ENCODE data around the gene PRPF40B.

The PRPF40B gene

DNA sequence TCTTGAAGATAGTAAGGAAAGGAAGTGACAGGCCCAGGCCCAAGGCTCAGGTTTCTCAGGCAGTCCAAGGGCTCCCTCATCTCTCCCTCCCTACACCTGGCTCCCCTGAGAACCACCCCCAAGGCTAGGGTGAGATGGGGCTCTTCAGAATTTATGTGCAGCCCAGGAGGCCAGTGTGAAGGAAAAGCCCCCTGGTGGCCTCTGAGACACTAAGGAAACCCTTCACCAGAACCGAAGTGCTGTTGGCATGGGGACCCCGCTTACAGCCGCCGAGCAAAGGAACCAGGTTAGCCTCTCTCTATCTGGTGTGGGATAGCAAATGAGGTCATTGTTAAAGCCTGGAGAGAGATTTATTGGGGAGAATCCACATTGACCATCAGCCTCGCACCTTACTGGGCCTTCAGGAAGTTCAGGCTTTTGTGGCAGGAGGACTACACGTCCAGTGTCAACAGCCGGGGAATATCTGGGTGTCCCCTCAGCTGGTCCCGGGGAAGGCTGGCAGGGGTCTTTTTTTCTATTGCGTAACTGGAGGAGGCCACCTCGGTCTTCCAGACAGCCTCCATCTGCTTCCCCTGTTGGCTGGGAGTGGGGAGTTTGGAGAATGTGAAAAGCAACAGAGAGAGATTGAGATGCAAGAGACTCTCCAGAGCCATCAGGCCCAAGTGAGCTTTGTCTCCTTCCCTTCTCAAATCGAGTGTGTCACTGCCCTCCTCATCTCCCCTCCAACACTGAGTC, 36.0 kb upstream of the PRPF40B start:
- Histone ChIP-seq H3F3A (ENCODE audit: control insufficient read depth, insufficient read depth) (no peaks in the 10 kb centered on the region), H4K20me1 (ENCODE audit: control insufficient read depth, insufficient read depth, low read depth, low read length) (no peaks in the 10 kb centered on the region), H3K79me2 (ENCODE audit: control insufficient read depth, low read length) (no peaks in the 10 kb centered on the region; the same call in 1 of the 2 replicates), H3K4me1 (ENCODE audit: control insufficient read depth, low read length) (no peaks in the 10 kb centered on the region), H3K4me3 (ENCODE audit: low read length) (no peak overlapping the region), H3K9me2 (replicated peaks; ENCODE audit: control insufficient read depth, low read length) (no peaks in the 10 kb centered on the region), H3K27ac (ENCODE audit: low read depth, low read length) (no peak overlapping the region), H3K4me2 (ENCODE audit: low read length) (no peak overlapping the region), H3K36me3 (ENCODE audit: control insufficient read depth, low read length) (peaks cover 23% of the 10 kb centered on the region), H3K9me3 (ENCODE audit: control insufficient read depth, insufficient read depth, low read length) (no peaks in the 10 kb centered on the region), H3K27me3 (ENCODE audit: control insufficient read depth, low read length) (no peaks in the 10 kb centered on the region)
- TF ChIP-seq EZH2phosphoT487 (IDR thresholded peaks at IDR 0.05; ENCODE audit: borderline replicate concordance, low read length): no peak
- TF ChIP-seq, protein P1, sequence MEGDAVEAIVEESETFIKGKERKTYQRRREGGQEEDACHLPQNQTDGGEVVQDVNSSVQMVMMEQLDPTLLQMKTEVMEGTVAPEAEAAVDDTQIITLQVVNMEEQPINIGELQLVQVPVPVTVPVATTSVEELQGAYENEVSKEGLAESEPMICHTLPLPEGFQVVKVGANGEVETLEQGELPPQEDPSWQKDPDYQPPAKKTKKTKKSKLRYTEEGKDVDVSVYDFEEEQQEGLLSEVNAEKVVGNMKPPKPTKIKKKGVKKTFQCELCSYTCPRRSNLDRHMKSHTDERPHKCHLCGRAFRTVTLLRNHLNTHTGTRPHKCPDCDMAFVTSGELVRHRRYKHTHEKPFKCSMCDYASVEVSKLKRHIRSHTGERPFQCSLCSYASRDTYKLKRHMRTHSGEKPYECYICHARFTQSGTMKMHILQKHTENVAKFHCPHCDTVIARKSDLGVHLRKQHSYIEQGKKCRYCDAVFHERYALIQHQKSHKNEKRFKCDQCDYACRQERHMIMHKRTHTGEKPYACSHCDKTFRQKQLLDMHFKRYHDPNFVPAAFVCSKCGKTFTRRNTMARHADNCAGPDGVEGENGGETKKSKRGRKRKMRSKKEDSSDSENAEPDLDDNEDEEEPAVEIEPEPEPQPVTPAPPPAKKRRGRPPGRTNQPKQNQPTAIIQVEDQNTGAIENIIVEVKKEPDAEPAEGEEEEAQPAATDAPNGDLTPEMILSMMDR (IDR thresholded peaks at IDR 0.05; ENCODE audit: low read depth, low read length, poor library complexity, severe bottlenecking): no peak

DNA sequence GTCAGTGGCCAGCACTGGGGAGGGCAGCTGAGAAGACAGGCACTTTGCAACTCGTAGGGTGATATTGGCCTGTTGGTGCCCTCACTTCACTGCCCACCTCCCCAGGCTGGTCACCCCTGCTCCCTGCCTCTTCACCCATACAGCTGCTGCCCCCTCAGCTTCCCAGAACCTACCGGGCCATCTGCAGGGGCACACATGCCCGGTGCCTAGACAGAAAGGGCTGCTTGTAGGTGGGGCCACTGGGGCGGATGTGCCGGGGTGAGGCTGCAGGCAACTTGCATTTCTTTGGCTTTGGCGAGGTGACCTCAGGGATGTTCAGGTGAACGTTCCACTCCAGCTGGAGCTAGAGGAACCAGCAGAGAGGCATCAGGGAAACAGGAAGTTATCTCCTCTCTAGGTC, 35.1 kb upstream of the PRPF40B start:
- Histone ChIP-seq H3K36me3 (ENCODE audit: control insufficient read depth, low read length) (peaks cover 18% of the 10 kb centered on the region), H3K27ac (ENCODE audit: low read depth, low read length) (no peak overlapping the region), H3K79me2 (ENCODE audit: control insufficient read depth, low read length) (no peaks in the 10 kb centered on the region; the same call in 1 of the 2 replicates), H3K27me3 (ENCODE audit: control insufficient read depth, low read length) (no peaks in the 10 kb centered on the region), H3K4me2 (ENCODE audit: low read length) (no peak overlapping the region), H4K20me1 (ENCODE audit: control insufficient read depth, insufficient read depth, low read depth, low read length) (no peaks in the 10 kb centered on the region), H3K4me1 (ENCODE audit: control insufficient read depth, low read length) (no peaks in the 10 kb centered on the region), H3K4me3 (ENCODE audit: low read length) (no peak overlapping the region), H3F3A (ENCODE audit: control insufficient read depth, insufficient read depth) (no peaks in the 10 kb centered on the region), H3K9me2 (replicated peaks; ENCODE audit: control insufficient read depth, low read length) (no peaks in the 10 kb centered on the region), H3K9me3 (ENCODE audit: control insufficient read depth, insufficient read depth, low read length) (no peaks in the 10 kb centered on the region)
- TF ChIP-seq, protein P1 (IDR thresholded peaks at IDR 0.05; ENCODE audit: low read depth, low read length, poor library complexity, severe bottlenecking): no peak
- TF ChIP-seq EZH2phosphoT487 (IDR thresholded peaks at IDR 0.05; ENCODE audit: borderline replicate concordance, low read length): no peak

DNA sequence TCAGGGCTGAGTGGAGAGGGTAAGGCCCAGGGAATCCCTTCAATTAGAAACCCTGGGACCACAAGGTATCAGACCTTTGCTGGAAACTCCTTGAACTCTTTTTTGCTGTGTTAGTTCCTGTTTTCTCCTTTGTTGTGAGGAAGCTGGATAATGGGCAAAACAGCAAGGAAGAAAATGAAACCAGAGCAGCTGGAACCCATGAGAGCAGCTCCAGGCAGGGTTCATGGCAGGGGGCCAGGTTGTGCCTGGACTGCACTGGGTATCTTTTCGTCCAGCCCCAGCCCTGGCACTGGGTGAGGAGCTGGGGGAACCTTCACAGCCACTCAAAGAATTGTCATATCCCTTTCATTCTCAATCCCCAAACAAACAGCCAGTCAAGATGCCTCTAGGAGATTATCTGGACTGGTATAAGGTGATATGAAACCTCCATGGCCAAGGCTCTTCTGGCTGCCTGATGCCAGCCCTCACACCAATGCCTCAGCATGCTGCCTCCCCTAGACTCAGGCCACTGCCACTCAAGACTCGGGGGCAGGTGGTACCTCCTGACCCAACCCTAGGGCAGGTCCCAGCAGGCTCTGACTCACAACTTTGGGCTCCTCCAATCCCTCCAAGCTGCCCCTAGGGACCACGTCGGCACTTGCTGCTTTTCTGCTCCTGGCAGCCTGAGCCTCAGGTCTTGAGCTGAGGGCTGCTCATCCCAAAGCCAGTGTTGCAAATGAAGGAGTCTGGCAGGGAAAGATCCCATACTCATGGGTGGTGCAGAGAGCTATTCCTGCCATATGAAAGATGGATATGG, 34.4 kb upstream of the PRPF40B start:
- H3K4me1 ChIP-seq (ENCODE audit: control insufficient read depth, low read length): no peaks in the 10 kb centered on the region
- no peaks in the 10 kb centered on the region; the same call in 1 of the 2 replicates for H3K79me2 ChIP-seq (ENCODE audit: control insufficient read depth, low read length)

More for the DNA sequence above, 34.4 kb upstream of the PRPF40B start:
- H3K27me3 ChIP-seq (ENCODE audit: control insufficient read depth, low read length): no peaks in the 10 kb centered on the region
- no peak overlapping the region for H3K4me3 ChIP-seq (ENCODE audit: low read length)
- no peak overlapping the region for H3K27ac ChIP-seq (ENCODE audit: low read depth, low read length)
- H3K9me3 ChIP-seq (ENCODE audit: control insufficient read depth, insufficient read depth, low read length): no peaks in the 10 kb centered on the region
- H3F3A ChIP-seq (ENCODE audit: control insufficient read depth, insufficient read depth): 0 out of 2 replicates have a peak, but pooled peaks cover 2% of the 10 kb centered on the region
- H3K9me2 ChIP-seq (replicated peaks; ENCODE audit: control insufficient read depth, low read length): no peaks in the 10 kb centered on the region
- TF ChIP-seq EZH2phosphoT487 (IDR thresholded peaks at IDR 0.05; ENCODE audit: borderline replicate concordance, low read length): no peak
- TF ChIP-seq, protein P1 (IDR thresholded peaks at IDR 0.05; ENCODE audit: low read depth, low read length, poor library complexity, severe bottlenecking): no peak
- H3K36me3 ChIP-seq (ENCODE audit: control insufficient read depth, low read length): peaks cover 12% of the 10 kb centered on the region
- H4K20me1 ChIP-seq (ENCODE audit: control insufficient read depth, insufficient read depth, low read depth, low read length): no peaks in the 10 kb centered on the region
- no peak overlapping the region for H3K4me2 ChIP-seq (ENCODE audit: low read length)
